ENCODE data around the gene RGL3.
A peak's percentile ranks its signal among the peaks of the same experiment; 100 is the strongest.
"Not testable (repeated sequence)": the region's sequence is repeated elsewhere in the genome, so short reads cannot be mapped to it uniquely, and the experiment has no call there.

RGL3 gene

GRCh38 chr19:11418094-11418548, 993 bp downstream of the RGL3 start:
- no peak for DNase-seq

GRCh38 chr19:11416346-11417052, 2.6 kb downstream of the RGL3 start:
- DNase-seq, result no peak

- no peak for DNase-seq
Measured at GRCh38 chr19:11414544-11414943, 4.6 kb downstream of the RGL3 start.

GRCh38 chr19:11410682-11411081, 8.4 kb downstream of the RGL3 start:
- DNase-seq, result no peak

GRCh38 chr19:11408591-11408990, 10.5 kb downstream of the RGL3 start:
- no peak for DNase-seq

- not testable (repeated sequence) for DNase-seq
Measured at GRCh38 chr19:11406703-11407236, 12.3 kb downstream of the RGL3 start.

- no peak for DNase-seq
Measured at GRCh38 chr19:11405846-11406643, 13.1 kb downstream of the RGL3 start.

- DNase-seq, result no peak
Measured at GRCh38 chr19:11404588-11405222, 14.4 kb downstream of the RGL3 start.

- DNase-seq, result no peak
Measured at GRCh38 chr19:11401808-11402543, 17.1 kb downstream of the RGL3 start.

- DNase-seq, result no peak
Measured at GRCh38 chr19:11400798-11401197, 18.3 kb downstream of the RGL3 start.

- no peak for DNase-seq
Measured at GRCh38 chr19:11399667-11400066, 19.4 kb downstream of the RGL3 start.

- no peak for DNase-seq
Measured at GRCh38 chr19:11397089-11397610, 22.0 kb downstream of the RGL3 start.

- DNase-seq, result no peak
Measured at GRCh38 chr19:11390933-11391680, 28.0 kb downstream of the RGL3 start.

GRCh38 chr19:11390359-11390758, 28.8 kb downstream of the RGL3 start:
- no peak for DNase-seq

GRCh38 chr19:11387162-11388034, 31.7 kb downstream of the RGL3 start:
- peak; percentile 4 for DNase-seq

- DNase-seq, result no peak
Measured at GRCh38 chr19:11384778-11385129, 34.4 kb downstream of the RGL3 start.

GRCh38 chr19:11383706-11384048, 35.4 kb downstream of the RGL3 start:
- no peak for DNase-seq

- no peak for DNase-seq
Measured at GRCh38 chr19:11382898-11383705, 36.0 kb downstream of the RGL3 start.

GRCh38 chr19:11380653-11381537, 38.2 kb downstream of the RGL3 start:
- peak; percentile 80 for DNase-seq
